Astrocyte (in vitro differentiated cells and primary cell): ENCODE results near the gene RABL2A.
"Not testable (repeated sequence)": the region's sequence is repeated elsewhere in the genome, so short reads cannot be mapped to it uniquely, and the experiment has no call there.

Experiments used
- EZH2 ChIP-seq: IDR thresholded peaks from 2 replicates; pipeline ENCODE4 v1.6.1; 2012; ENCODE audit warnings: mild to moderate bottlenecking, low read length, inconsistent platforms; ENCODE audit not compliant: insufficient read depth
- TF ChIP-seq, protein P1 (sequence below): IDR thresholded peaks from 2 replicates; pipeline ENCODE4 v1.5.1; 2011; ENCODE audit warnings: low read depth, mild to moderate bottlenecking, inconsistent platforms, low read length, moderate library complexity; ENCODE audit not compliant: insufficient read depth

DNA sequence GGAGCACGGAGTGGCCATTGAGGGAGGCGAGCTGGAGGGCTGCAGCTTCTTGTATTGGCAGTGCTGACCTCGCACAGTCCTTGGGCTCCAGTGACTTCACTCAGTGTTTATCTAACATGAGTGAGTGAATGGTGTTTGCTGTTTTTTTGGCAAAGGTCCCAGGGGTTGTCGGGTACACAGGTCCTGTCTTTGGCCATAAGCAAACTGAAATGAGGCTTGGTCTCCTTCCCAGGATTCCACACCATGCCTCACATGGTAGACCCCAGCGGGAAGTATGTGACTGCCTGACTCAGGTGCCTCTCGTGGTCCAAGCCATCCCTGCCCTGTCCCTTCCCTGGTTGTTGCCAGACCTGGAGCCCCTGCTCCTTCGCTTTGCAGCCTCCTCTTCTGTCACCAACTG is 37.5 kb upstream of the RABL2A start:
- TF ChIP-seq, protein P1, sequence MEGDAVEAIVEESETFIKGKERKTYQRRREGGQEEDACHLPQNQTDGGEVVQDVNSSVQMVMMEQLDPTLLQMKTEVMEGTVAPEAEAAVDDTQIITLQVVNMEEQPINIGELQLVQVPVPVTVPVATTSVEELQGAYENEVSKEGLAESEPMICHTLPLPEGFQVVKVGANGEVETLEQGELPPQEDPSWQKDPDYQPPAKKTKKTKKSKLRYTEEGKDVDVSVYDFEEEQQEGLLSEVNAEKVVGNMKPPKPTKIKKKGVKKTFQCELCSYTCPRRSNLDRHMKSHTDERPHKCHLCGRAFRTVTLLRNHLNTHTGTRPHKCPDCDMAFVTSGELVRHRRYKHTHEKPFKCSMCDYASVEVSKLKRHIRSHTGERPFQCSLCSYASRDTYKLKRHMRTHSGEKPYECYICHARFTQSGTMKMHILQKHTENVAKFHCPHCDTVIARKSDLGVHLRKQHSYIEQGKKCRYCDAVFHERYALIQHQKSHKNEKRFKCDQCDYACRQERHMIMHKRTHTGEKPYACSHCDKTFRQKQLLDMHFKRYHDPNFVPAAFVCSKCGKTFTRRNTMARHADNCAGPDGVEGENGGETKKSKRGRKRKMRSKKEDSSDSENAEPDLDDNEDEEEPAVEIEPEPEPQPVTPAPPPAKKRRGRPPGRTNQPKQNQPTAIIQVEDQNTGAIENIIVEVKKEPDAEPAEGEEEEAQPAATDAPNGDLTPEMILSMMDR, result not testable (repeated sequence)
- not testable (repeated sequence) for TF ChIP-seq EZH2
